ENCODE measurements around the gene MED12. TPM values are rescaled to one million over a fixed set of nuclear protein-coding genes. Genes with fewer than 3 reads are reported as not detected.

The MED12 gene
- total RNA-seq, 1 experiment from 2014 or later = 51.6 TPM

- no TSS peak for BruUV-seq (replicated peaks)
- intact Hi-C loops (cut with micrococcal nuclease; ENCODE audit: unreplicated experiment) = no loop called here
- H3K9me3 ChIP-seq (ENCODE audit: low read depth, low read length, poor library complexity, severe bottlenecking) = no peaks in the 10 kb centered on the region
- H3K4me3 ChIP-seq (ENCODE audit: low read depth, low read length, poor library complexity, severe bottlenecking) = no peak overlapping the region
- H3K27ac ChIP-seq (ENCODE audit: low read depth, low read length, poor library complexity, severe bottlenecking) = no peak overlapping the region
- peaks cover 18% of the 10 kb centered on the region for H3K36me3 ChIP-seq (ENCODE audit: insufficient read depth, low read length, poor library complexity, severe bottlenecking)
- DNase-seq (ENCODE audit: low spot score) = no peak
- CTCF ChIA-PET = no interaction called here
- POLR2A ChIA-PET (ENCODE audit: low non-redundant PET) = no interaction called here
- no peaks in the 10 kb centered on the region for H3K4me1 ChIP-seq (ENCODE audit: insufficient read depth, low read length, poor library complexity, severe bottlenecking)
- no peaks in the 10 kb centered on the region for H3K27me3 ChIP-seq (replicated peaks; ENCODE audit: insufficient read depth, low read depth, low read length, poor library complexity)
- TF ChIP-seq EZH2 (IDR thresholded peaks at IDR 0.05; ENCODE audit: borderline replicate concordance, low read depth, low read length, poor library complexity, severe bottlenecking) (no peak), CTCF (conservative IDR thresholded peaks at IDR 0.05; ENCODE audit: low read depth, low read length) (no peak)
These were observed 1.0 kb upstream of the MED12 start for GRCh38 chrX:71117358-71117757.

GRCh38 chrX:71118985-71119535, 664 bp downstream of the MED12 start:
- no peaks in the 10 kb centered on the region for H3K4me1 ChIP-seq (ENCODE audit: insufficient read depth, low read length, poor library complexity, severe bottlenecking)
- H3K4me3 ChIP-seq (ENCODE audit: low read depth, low read length, poor library complexity, severe bottlenecking) = peak overlapping the region; percentile 62
- intact Hi-C loops (cut with micrococcal nuclease; ENCODE audit: unreplicated experiment) = no loop called here
- no TSS peak for BruUV-seq (replicated peaks)
- no peak for DNase-seq (ENCODE audit: low spot score)
- H3K27me3 ChIP-seq (replicated peaks; ENCODE audit: insufficient read depth, low read depth, low read length, poor library complexity) = no peaks in the 10 kb centered on the region
- no peaks in the 10 kb centered on the region for H3K9me3 ChIP-seq (ENCODE audit: low read depth, low read length, poor library complexity, severe bottlenecking)
- peak overlapping the region; percentile 85 for H3K27ac ChIP-seq (ENCODE audit: low read depth, low read length, poor library complexity, severe bottlenecking)
- peaks cover 27% of the 10 kb centered on the region for H3K36me3 ChIP-seq (ENCODE audit: insufficient read depth, low read length, poor library complexity, severe bottlenecking)
- CTCF ChIA-PET = no interaction called here
- POLR2A ChIA-PET (ENCODE audit: low non-redundant PET) = interaction anchor here (0.5 to 0.8 kb wide), 2 partner anchors 18 to 133 kb away, joined by 3 to 6 read pairs; no protein-coding TSS in a partner anchor
- no peak for TF ChIP-seq CTCF (conservative IDR thresholded peaks at IDR 0.05; ENCODE audit: low read depth, low read length)
- TF ChIP-seq EZH2 (IDR thresholded peaks at IDR 0.05; ENCODE audit: borderline replicate concordance, low read depth, low read length, poor library complexity, severe bottlenecking) = no peak

- POLR2A ChIA-PET (ENCODE audit: low non-redundant PET) = interaction anchor here (0.6 kb wide), 1 partner anchor 102 kb away, joined by 6 read pairs; no protein-coding TSS in a partner anchor
- Histone ChIP-seq H3K36me3 (ENCODE audit: insufficient read depth, low read length, poor library complexity, severe bottlenecking) (peaks cover 32% of the 10 kb centered on the region), H3K27ac (ENCODE audit: low read depth, low read length, poor library complexity, severe bottlenecking) (no peak overlapping the region), H3K4me3 (ENCODE audit: low read depth, low read length, poor library complexity, severe bottlenecking) (no peak overlapping the region), H3K4me1 (ENCODE audit: insufficient read depth, low read length, poor library complexity, severe bottlenecking) (no peaks in the 10 kb centered on the region), H3K9me3 (ENCODE audit: low read depth, low read length, poor library complexity, severe bottlenecking) (no peaks in the 10 kb centered on the region), H3K27me3 (replicated peaks; ENCODE audit: insufficient read depth, low read depth, low read length, poor library complexity) (no peaks in the 10 kb centered on the region)
- intact Hi-C loops (cut with micrococcal nuclease; ENCODE audit: unreplicated experiment) = no loop called here
- TF ChIP-seq CTCF (conservative IDR thresholded peaks at IDR 0.05; ENCODE audit: low read depth, low read length) (no peak), EZH2 (IDR thresholded peaks at IDR 0.05; ENCODE audit: borderline replicate concordance, low read depth, low read length, poor library complexity, severe bottlenecking) (no peak)
- CTCF ChIA-PET = interaction anchor here (0.6 kb wide), 1 partner anchor 65 kb away, joined by 3 read pairs; no protein-coding TSS in a partner anchor
- DNase-seq (ENCODE audit: low spot score) = no peak
- BruUV-seq (replicated peaks) = no TSS peak
These were observed 9.9 kb downstream of the MED12 start for GRCh38 chrX:71128166-71128833.

All from A673 (cell line).